Prostate gland (tissue), 2 donors: Measurements from ENCODE around the gene BICD1. TPM values are rescaled to one million over a fixed set of nuclear protein-coding genes. Genes with fewer than 3 reads are reported as not detected.

ENCODE experiments used
- DNase-seq: peaks from one replicate; pipeline ENCODE4 v3.0.0-alpha.2; 2019; ENCODE audit warnings: low spot score
- H3K27ac ChIP-seq, 2 donors: fragments of 200-600 bp; sonication (generic); 2 replicates each; pipeline ENCODE4 v1.5.1; 2017 to 2019
- H3K27me3 ChIP-seq: fragments of 200-600 bp; sonication (generic); replicated peaks from 2 replicates; pipeline ENCODE4 v1.5.1; 2019; ENCODE audit not compliant: insufficient read depth
- H3K36me3 ChIP-seq, 2 donors: fragments of 200-600 bp; sonication (generic); 1 replicate in 1 of 2; 2 replicates in 1 of 2; pipeline versions ENCODE4 v1.5.1 to v1.8.1; 2017 to 2019
- H3K4me1 ChIP-seq: fragments of 200-600 bp; sonication (generic); replicated peaks from 2 replicates; pipeline ENCODE4 v1.5.1; 2019
- H3K4me3 ChIP-seq, 2 donors: fragments of 200-600 bp; sonication (generic); 2 replicates each; pipeline ENCODE4 v1.5.1; 2017 to 2019
- H3K9me3 ChIP-seq: fragments of 200-600 bp; sonication (generic); 2 replicates; pipeline ENCODE4 v1.5.1; 2017
- POLR2A ChIP-seq: fragments of 450-650 bp; IDR thresholded peaks from one replicate; pipeline ENCODE4 v1.6.1; 2016; ENCODE audit warnings: antibody characterized with exemption, mild to moderate bottlenecking
- POLR2AphosphoS5 ChIP-seq: sonication (generic); formaldehyde crosslinking; IDR thresholded peaks from one replicate; pipeline ENCODE4 v1.6.1; 2017; ENCODE audit warnings: antibody characterized with exemption
- WGBS: methylation state at CpG from one replicate; pipeline ENCODE4 v1.1.5; 2018; 5-methylcytosine and 5-hydroxymethylcytosine counted together
- intact Hi-C: fragments of 100-400 bp; cut with DNase I; formaldehyde crosslinking; loops from one replicate; pipeline ENCODE4 v1.14.2; 2022
- total RNA-seq, 2 donors: library from RNA; depleted of rRNA; stranded (reverse); fragments of >200 nt; gene quantifications; one replicate each; pipeline ENCODE4 v1.1.0, GENCODE V29; 2016
- TF ChIP-seq, protein P1 (sequence below), 4 experiments: fragments of 200-600 bp in 2 of 4; fragments of 450-650 bp in 2 of 4; sonication (generic) in 2 of 4; IDR thresholded peaks; 1 replicate in 3 of 4; 2 replicates in 1 of 4; pipeline ENCODE4 v1.5.1; 2016 to 2019; ENCODE audit warnings: antibody characterized with exemption in 4 of 4, mild to moderate bottlenecking in 2 of 4, moderate library complexity in 2 of 4

BICD1 gene
- total RNA-seq, 2 donors from 2014 or later = 8.6 to 26.2 TPM

GRCh38 chr12:32253154-32253790, 146.6 kb downstream of the BICD1 start:
- Histone ChIP-seq H3K27ac (no peak overlapping the region), H3K36me3 (no peaks in the 10 kb centered on the region), H3K27me3 (no peaks in the 10 kb centered on the region), H3K4me3 (no peak overlapping the region), H3K9me3 (no peaks in the 10 kb centered on the region), H3K4me1 (no peaks in the 10 kb centered on the region)
- 67% methylated on average over 3 of the region's 3 CpGs for WGBS
- TF ChIP-seq POLR2A = no peak
- TF ChIP-seq POLR2AphosphoS5 = no peak
- TF ChIP-seq, protein P1, sequence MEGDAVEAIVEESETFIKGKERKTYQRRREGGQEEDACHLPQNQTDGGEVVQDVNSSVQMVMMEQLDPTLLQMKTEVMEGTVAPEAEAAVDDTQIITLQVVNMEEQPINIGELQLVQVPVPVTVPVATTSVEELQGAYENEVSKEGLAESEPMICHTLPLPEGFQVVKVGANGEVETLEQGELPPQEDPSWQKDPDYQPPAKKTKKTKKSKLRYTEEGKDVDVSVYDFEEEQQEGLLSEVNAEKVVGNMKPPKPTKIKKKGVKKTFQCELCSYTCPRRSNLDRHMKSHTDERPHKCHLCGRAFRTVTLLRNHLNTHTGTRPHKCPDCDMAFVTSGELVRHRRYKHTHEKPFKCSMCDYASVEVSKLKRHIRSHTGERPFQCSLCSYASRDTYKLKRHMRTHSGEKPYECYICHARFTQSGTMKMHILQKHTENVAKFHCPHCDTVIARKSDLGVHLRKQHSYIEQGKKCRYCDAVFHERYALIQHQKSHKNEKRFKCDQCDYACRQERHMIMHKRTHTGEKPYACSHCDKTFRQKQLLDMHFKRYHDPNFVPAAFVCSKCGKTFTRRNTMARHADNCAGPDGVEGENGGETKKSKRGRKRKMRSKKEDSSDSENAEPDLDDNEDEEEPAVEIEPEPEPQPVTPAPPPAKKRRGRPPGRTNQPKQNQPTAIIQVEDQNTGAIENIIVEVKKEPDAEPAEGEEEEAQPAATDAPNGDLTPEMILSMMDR (IDR thresholded peaks at IDR 0.05) = no peak
- intact Hi-C loops = no loop called here
- DNase-seq = no peak

DNA sequence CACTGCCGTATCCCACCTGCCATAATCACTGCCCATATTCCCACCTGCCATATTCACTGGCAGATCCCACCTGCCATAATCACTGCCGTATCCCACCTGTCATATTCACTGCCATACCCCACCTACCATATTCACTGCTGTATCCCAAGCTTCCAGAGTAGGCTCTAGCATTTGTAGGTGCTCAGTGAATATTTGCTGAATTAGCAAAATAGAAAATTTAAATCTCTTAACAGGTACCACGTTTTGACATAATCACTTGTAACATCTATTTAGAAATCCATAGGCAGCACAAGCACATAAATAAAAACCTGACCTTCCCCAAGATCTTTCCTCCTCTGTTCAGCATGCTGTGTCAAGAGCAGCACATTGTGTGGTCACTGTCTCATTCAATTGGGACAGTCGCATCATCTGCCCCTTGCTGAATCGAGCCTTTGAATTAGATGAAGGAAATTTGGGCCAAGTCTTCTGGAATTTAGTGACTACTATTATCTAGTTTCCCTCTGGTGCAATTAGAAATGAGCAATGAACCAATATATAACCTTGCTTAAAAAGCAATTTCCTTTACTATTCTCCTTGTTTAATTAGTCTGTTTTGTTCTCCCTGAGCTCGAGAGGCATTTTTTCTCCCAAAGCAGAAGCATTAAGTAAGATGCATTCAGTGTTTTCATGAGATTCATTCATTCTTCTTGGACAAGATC, 147.8 kb downstream of the BICD1 start:
- TF ChIP-seq POLR2A (no peak), POLR2AphosphoS5 (no peak)
- TF ChIP-seq, protein P1 (IDR thresholded peaks at IDR 0.05) = no peak
- intact Hi-C loops = no loop called here
- no peak for DNase-seq

GRCh38 chr12:32255588-32255987, 148.9 kb downstream of the BICD1 start:
- intact Hi-C loops = no loop called here
- no peaks in the 10 kb centered on the region for H3K27me3 ChIP-seq
- no peaks in the 10 kb centered on the region for H3K9me3 ChIP-seq
- no peak overlapping the region for H3K27ac ChIP-seq
- H3K36me3 ChIP-seq = no peaks in the 10 kb centered on the region
- no peak overlapping the region for H3K4me3 ChIP-seq
- H3K4me1 ChIP-seq = no peaks in the 10 kb centered on the region
- DNase-seq = no peak
- 97% methylated on average over 4 of the region's 4 CpGs for WGBS
- TF ChIP-seq POLR2A (no peak), POLR2AphosphoS5 (no peak)
- TF ChIP-seq, protein P1 (IDR thresholded peaks at IDR 0.05) = no peak

More for the DNA sequence above, 147.8 kb downstream of the BICD1 start:
- Histone ChIP-seq H3K27ac (no peak overlapping the region), H3K27me3 (no peaks in the 10 kb centered on the region), H3K4me3 (no peak overlapping the region), H3K9me3 (no peaks in the 10 kb centered on the region), H3K36me3 (no peaks in the 10 kb centered on the region), H3K4me1 (no peaks in the 10 kb centered on the region)
- 89% methylated on average over 6 of the region's 6 CpGs for WGBS

- H3K4me1 ChIP-seq = no peaks in the 10 kb centered on the region
- no peak overlapping the region for H3K27ac ChIP-seq
- no peaks in the 10 kb centered on the region for H3K9me3 ChIP-seq
- no peak overlapping the region for H3K4me3 ChIP-seq
- 95% methylated on average over 7 of the region's 7 CpGs for WGBS
- intact Hi-C loops = no loop called here
- no peak for DNase-seq
- no peak for TF ChIP-seq POLR2AphosphoS5
- TF ChIP-seq, protein P1 (IDR thresholded peaks at IDR 0.05) = no peak
- no peaks in the 10 kb centered on the region for H3K36me3 ChIP-seq
- H3K27me3 ChIP-seq = no peaks in the 10 kb centered on the region
Measured at GRCh38 chr12:32257695-32258496, 151.2 kb downstream of the BICD1 start.
